K562 (cell line): Measurements from ENCODE around the gene VWC2. TPM values are rescaled to one million over a fixed set of nuclear protein-coding genes. Genes with fewer than 3 reads are reported as not detected.

ENCODE experiments used
- ATAC-seq: fragments of 200-7000 bp; cut with Tn5 transposase; 3 replicates; pipeline ENCODE4 v1.9.1; 2020; ENCODE audit warnings: moderate library complexity
- BruUV-seq: library from RNA; stranded (reverse); fragments of 400-500 nt; replicated peaks from 2 replicates; lab custom pipeline; 2021; lab: Mats Ljungman, UMichigan
- CTCF ChIA-PET: fragments of 300-600 bp; formaldehyde crosslinking; extraction: SDS; loops from one replicate; lab custom pipeline; 2021; ENCODE audit warnings: low intra/inter-chr PET ratio; lab: Yijun Ruan, JAX
- POLR2A ChIA-PET: fragments of 300-600, 350-650 bp; sonication (Branson Sonifier 250); formaldehyde crosslinking; extraction: SDS; loops from one replicate; lab custom pipeline; 2021; ENCODE audit warnings: antibody characterized with exemption, inconsistent platforms; lab: Yijun Ruan, JAX
- DNase-seq, 4 experiments: peaks; one replicate each; pipeline versions ENCODE4 v3.0.0 to v3.0.0-alpha.2; 2011 to 2018; ENCODE audit warnings: low spot score in 3 of 4, mixed read lengths in 3 of 4; ENCODE audit errors: extremely low read depth in 1 of 4
- FAIRE-seq: peaks from 2 replicates; lab custom pipeline; 2011; peaks lifted over from hg19 to GRCh38; lab: Jason Lieb, UNC
- H2AFZ ChIP-seq: 2 replicates; pipeline ENCODE4 v1.6.0; 2011; ENCODE audit warnings: low read depth, low read length, control low read depth, inconsistent platforms
- H3K27ac ChIP-seq: fragments of 200-600 bp; 3 replicates; pipeline ENCODE4 v1.8.0; 2011; ENCODE audit warnings: low read depth, mild to moderate bottlenecking, control low read depth, inconsistent platforms, low read length, moderate library complexity, mixed read lengths; ENCODE audit errors: extremely low read depth
- H3K27me3 ChIP-seq, 2 experiments: fragments of 300-600 bp in 1 of 2; 2 replicates in 1 of 2; 3 replicates in 1 of 2; pipeline versions ENCODE4 v1.6.0 to v1.8.0; 2011; ENCODE audit warnings: inconsistent platforms in 2 of 2, low read length in 2 of 2, mild to moderate bottlenecking in 1 of 2, mixed read lengths in 1 of 2, moderate library complexity in 1 of 2; ENCODE audit not compliant: control insufficient read depth in 2 of 2, insufficient read depth in 2 of 2
- H3K36me3 ChIP-seq: fragments of 300-600 bp; 3 replicates; pipeline ENCODE4 v1.8.0; 2011; ENCODE audit warnings: mild to moderate bottlenecking, low read length, inconsistent platforms; ENCODE audit not compliant: control insufficient read depth, insufficient read depth
- H3K4me1 ChIP-seq, 2 experiments: fragments of 200-600 bp in 1 of 2; replicated peaks in 1 of 2; 2 replicates in 1 of 2; 3 replicates in 1 of 2; pipeline versions ENCODE4 v1.5.1 to v1.8.0; 2011; ENCODE audit warnings: inconsistent platforms in 2 of 2, low read length in 2 of 2, mild to moderate bottlenecking in 1 of 2, mixed read lengths in 1 of 2, moderate library complexity in 1 of 2; ENCODE audit not compliant: control insufficient read depth in 2 of 2, insufficient read depth in 2 of 2
- H3K4me2 ChIP-seq: 2 replicates; pipeline ENCODE4 v1.6.1; 2011; ENCODE audit warnings: low read length, control low read depth, inconsistent platforms, mixed read lengths; ENCODE audit not compliant: insufficient read depth
- H3K4me3 ChIP-seq: fragments of 200-600 bp; sonication (generic), shearing (Covaris generic); 2 replicates; pipeline ENCODE4 v1.5.1; 2016; ENCODE audit warnings: control low read depth, inconsistent platforms
- H3K79me2 ChIP-seq: fragments of 200-600 bp; 3 replicates; pipeline ENCODE4 v1.8.0; 2011; ENCODE audit warnings: low read length, inconsistent platforms; ENCODE audit not compliant: control insufficient read depth, insufficient read depth
- H3K9ac ChIP-seq, 2 experiments: 2 replicates each; pipeline versions ENCODE4 v1.6.0 to v1.6.1; 2011; ENCODE audit warnings: low read depth in 2 of 2, low read length in 2 of 2, control low read depth in 1 of 2, inconsistent platforms in 1 of 2, mild to moderate bottlenecking in 1 of 2, mixed read lengths in 1 of 2; ENCODE audit not compliant: insufficient read depth in 1 of 2
- H3K9me1 ChIP-seq: one replicate; pipeline ENCODE4 v1.6.0; 2011; ENCODE audit warnings: inconsistent platforms, mild to moderate bottlenecking, low read length, moderate library complexity; ENCODE audit not compliant: control insufficient read depth, insufficient read depth
- H3K9me3 ChIP-seq: replicated peaks from 2 replicates; pipeline ENCODE4 v1.5.1; 2011; ENCODE audit warnings: low read depth, low read length, inconsistent platforms; ENCODE audit not compliant: control insufficient read depth, insufficient read depth
- H4K20me1 ChIP-seq: replicated peaks from 2 replicates; pipeline ENCODE4 v1.6.1; 2011; ENCODE audit warnings: low read length, inconsistent platforms, mixed read lengths; ENCODE audit not compliant: control insufficient read depth, insufficient read depth
- BACH1 ChIP-seq: fragments of 200-800 bp; sonication (Bioruptor generic); IDR thresholded peaks from 2 replicates; pipeline ENCODE4 v1.6.1; 2016; ENCODE audit warnings: missing genetic modification characterization, missing compliant biosample characterization
- DDX20 ChIP-seq: fragments of 450-650 bp; IDR thresholded peaks from 2 replicates; pipeline ENCODE4 v1.6.1; 2016; ENCODE audit warnings: missing genetic modification characterization, low read depth, mild to moderate bottlenecking, missing compliant biosample characterization, moderate library complexity
- FOSL1 ChIP-seq: fragments of 200-800 bp; sonication (Bioruptor generic); conservative IDR thresholded peaks from 2 replicates; pipeline ENCODE4 v1.6.1; 2016; ENCODE audit warnings: missing genetic modification characterization, missing compliant biosample characterization
- RFX5 ChIP-seq: IDR thresholded peaks from 2 replicates; pipeline ENCODE4 v1.6.1; 2011; ENCODE audit warnings: low read depth, mild to moderate bottlenecking, improper control_type of control experiment, low read length
- SP1 ChIP-seq: sonication (generic); formaldehyde crosslinking; IDR thresholded peaks from 2 replicates; pipeline ENCODE4 v1.8.1; 2022; ENCODE audit warnings: mild to moderate bottlenecking, missing genetic modification reagents
- TGIF2 ChIP-seq: sonication (generic); formaldehyde crosslinking; IDR thresholded peaks from 2 replicates; pipeline ENCODE4 v1.8.1; 2022; ENCODE audit warnings: mild to moderate bottlenecking, missing genetic modification reagents, moderate library complexity
- WGBS: fragments of 100-300 bp; shearing (Covaris generic); methylation state at CpG from one replicate; pipeline ENCODE4 v1.1.6; 2016; ENCODE audit warnings: low coverage, mixed read lengths; ENCODE audit not compliant: insufficient coverage; ENCODE audit errors: missing lambda C conversion rate; 5-methylcytosine and 5-hydroxymethylcytosine counted together
- in situ Hi-C: fragments of 300-500 bp; cut with MboI; formaldehyde crosslinking; loops from 4 replicates; pipeline ENCODE4 v1.15.0; 2018; ENCODE audit warnings: inconsistent platforms, mixed read lengths
- intact Hi-C: fragments of 100-400 bp; cut with micrococcal nuclease; formaldehyde crosslinking; loops from 2 replicates; pipeline ENCODE4 v1.14.2; 2022
- polyA plus RNA-seq, 8 experiments: library from polyadenylated mRNA; depleted of rRNA in 4 of 8; stranded (reverse) in 5 of 8; unstranded in 3 of 8; fragments of >200 nt; fragmentation: Nextera tagmentation in 2 of 8; fragmentation: Illumina TruSeq in 1 of 8; extraction: Ambion mirVana in 2 of 8; extraction: Trizol in 1 of 8; gene quantifications; 2 replicates each; pipeline versions ENCODE4 v1.2.1 to v1.2.3, GENCODE V29; 2011 to 2014; ENCODE audit warnings: inconsistent platforms in 1 of 8, missing spikeins in 1 of 8
- total RNA-seq, 7 experiments: library from RNA; depleted of rRNA in 6 of 7; stranded (reverse); fragments of >200 nt in 6 of 7; fragmentation: Illumina TruSeq in 2 of 7; extraction: Trizol in 2 of 7; gene quantifications; 2 replicates each; pipeline versions ENCODE4 v1.2.1 to v1.2.3, GENCODE V29; 2011 to 2021; ENCODE audit warnings: low replicate concordance in 1 of 7
- TF ChIP-seq, protein P1 (sequence below): fragments of 450-650 bp; formaldehyde crosslinking; IDR thresholded peaks from 2 replicates; pipeline ENCODE4 v1.4.0; 2020; ENCODE audit warnings: mild to moderate bottlenecking, moderate library complexity

VWC2 gene
- total and polyA plus RNA-seq, 9 of the 15 experiments (the other 6 are each of a cell fraction or from before 2014, with no cell fraction given) = not detected

DNA sequence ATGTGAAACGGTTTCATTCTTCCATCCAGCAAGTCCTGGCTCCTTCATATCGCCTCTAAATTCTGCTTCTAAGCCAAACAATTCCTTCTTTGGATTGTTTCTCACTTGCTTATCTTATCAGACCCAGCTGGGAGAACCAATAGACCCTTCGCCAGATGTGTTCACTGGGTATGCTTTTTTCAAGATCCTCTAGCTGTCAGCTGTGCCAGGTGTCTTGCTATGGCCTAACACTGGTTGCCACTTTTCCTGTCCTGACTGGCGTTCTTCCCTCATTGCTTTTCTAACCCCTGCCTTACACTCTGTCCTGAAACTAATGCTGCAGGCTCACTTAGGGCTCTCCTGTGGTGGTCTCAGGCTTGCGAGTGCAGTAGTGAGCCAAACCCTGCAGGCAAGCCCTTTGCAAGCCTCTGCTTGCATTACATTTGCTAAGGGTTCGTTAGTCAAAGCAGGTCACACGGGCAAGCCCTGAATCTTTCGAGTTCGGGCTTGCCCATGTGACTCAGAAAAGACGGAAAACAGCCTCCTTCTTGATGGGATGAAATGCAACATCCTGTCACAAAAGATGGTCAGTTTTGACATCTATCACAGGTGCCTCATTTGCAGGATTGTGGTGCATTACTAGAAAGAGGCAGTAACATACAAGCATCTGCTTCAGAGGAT is 92.8 kb downstream of the VWC2 start:
- BruUV-seq = no TSS peak

DNA sequence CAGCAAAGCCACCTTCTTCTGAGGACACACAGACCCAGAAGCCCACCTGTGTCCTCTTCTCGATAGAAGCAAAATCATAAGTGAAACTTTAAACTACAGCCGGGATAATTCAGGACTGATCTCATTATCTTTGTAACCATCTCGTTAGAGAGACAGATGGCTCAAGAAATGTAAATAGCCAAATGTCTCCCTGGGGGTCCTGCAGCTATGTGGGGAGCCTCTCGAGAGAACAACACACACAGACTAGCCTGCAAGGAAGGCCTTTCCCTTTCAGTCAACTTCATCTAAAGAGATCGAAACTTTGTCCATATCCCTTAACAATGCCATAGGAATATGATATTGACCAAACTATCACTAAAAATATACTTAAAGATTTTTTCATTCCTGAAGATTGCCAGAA is 93.5 kb downstream of the VWC2 start:
- in situ Hi-C loops (no loop called here), intact Hi-C loops (no loop called here)
- no peak overlapping the region for H3K27ac ChIP-seq
- no peaks in the 10 kb centered on the region for H3K9me1 ChIP-seq
- FAIRE-seq (no peak), ATAC-seq (no peak), DNase-seq (no peak)
- H3K9me3 ChIP-seq = no peaks in the 10 kb centered on the region
- H3K27me3 ChIP-seq = no peaks in the 10 kb centered on the region
- no peaks in the 10 kb centered on the region for H3K36me3 ChIP-seq
- H3K4me2 ChIP-seq = no peak overlapping the region
- H4K20me1 ChIP-seq = no peaks in the 10 kb centered on the region
- TF ChIP-seq SP1 (CRISPR knock-in tag) (no peak), FOSL1 (tag) (no peak), RFX5 (no peak), BACH1 (tag) (no peak)
- TF ChIP-seq, protein P1, sequence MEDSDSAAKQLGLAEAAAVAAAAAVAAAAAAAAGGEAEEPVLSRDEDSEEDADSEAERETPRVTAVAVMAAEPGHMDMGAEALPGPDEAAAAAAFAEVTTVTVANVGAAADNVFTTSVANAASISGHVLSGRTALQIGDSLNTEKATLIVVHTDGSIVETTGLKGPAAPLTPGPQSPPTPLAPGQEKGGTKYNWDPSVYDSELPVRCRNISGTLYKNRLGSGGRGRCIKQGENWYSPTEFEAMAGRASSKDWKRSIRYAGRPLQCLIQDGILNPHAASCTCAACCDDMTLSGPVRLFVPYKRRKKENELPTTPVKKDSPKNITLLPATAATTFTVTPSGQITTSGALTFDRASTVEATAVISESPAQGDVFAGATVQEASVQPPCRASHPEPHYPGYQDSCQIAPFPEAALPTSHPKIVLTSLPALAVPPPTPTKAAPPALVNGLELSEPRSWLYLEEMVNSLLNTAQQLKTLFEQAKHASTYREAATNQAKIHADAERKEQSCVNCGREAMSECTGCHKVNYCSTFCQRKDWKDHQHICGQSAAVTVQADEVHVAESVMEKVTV (CRISPR knock-in tag) = no peak
- no peak overlapping the region for H2AFZ ChIP-seq
- BruUV-seq = no TSS peak
- H3K4me1 ChIP-seq = no peaks in the 10 kb centered on the region
- H3K4me3 ChIP-seq = no peak overlapping the region
- POLR2A ChIA-PET = no interaction called here
- 4% methylated on average over 5 of the region's 5 CpGs for WGBS
- no peaks in the 10 kb centered on the region for H3K79me2 ChIP-seq
- no peak overlapping the region for H3K9ac ChIP-seq
- CTCF ChIA-PET = no interaction called here

More for the DNA sequence above, 92.8 kb downstream of the VWC2 start:
- H3K27me3 ChIP-seq = no peaks in the 10 kb centered on the region
- no peaks in the 10 kb centered on the region for H3K9me1 ChIP-seq
- no peak overlapping the region for H3K9ac ChIP-seq
- no peak overlapping the region for H3K27ac ChIP-seq
- intact Hi-C loops = no loop called here
- H3K4me2 ChIP-seq = no peak overlapping the region
- DNase-seq = no peak
- H4K20me1 ChIP-seq = no peaks in the 10 kb centered on the region
- no peak for FAIRE-seq
- ATAC-seq = no peak
- POLR2A ChIA-PET = no interaction called here
- 2% methylated on average over 10 of the region's 10 CpGs for WGBS
- H3K4me3 ChIP-seq = no peak overlapping the region
- CTCF ChIA-PET = no interaction called here
- H3K4me1 ChIP-seq = no peaks in the 10 kb centered on the region
- in situ Hi-C loops = no loop called here
- H3K36me3 ChIP-seq = no peaks in the 10 kb centered on the region
- no peaks in the 10 kb centered on the region for H3K79me2 ChIP-seq
- TF ChIP-seq DDX20 (tag) (no peak), TGIF2 (CRISPR knock-in tag) (no peak)
- TF ChIP-seq, all 486 proteins: peak for 0
- Histone ChIP-seq H2AFZ (no peak overlapping the region), H3K9me3 (no peaks in the 10 kb centered on the region)
